ENCODE data around the gene CHP1.

DNA sequence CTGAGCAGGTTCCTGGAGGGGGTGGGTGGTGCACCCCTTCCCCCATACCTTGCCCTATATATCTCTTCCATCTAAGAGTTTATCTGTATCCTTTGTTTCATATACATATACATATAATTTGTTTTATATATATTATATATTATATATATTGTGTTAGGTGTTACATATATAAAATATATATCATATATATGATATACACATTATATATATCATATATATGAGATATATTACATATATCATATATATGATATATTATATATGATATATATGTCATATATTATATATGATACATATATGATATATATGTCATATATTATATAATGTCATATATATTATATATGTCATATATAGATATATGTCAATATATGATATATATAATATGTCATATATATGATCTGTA, 31.6 kb upstream of the CHP1 start:
- TF ChIP-seq, protein P1, sequence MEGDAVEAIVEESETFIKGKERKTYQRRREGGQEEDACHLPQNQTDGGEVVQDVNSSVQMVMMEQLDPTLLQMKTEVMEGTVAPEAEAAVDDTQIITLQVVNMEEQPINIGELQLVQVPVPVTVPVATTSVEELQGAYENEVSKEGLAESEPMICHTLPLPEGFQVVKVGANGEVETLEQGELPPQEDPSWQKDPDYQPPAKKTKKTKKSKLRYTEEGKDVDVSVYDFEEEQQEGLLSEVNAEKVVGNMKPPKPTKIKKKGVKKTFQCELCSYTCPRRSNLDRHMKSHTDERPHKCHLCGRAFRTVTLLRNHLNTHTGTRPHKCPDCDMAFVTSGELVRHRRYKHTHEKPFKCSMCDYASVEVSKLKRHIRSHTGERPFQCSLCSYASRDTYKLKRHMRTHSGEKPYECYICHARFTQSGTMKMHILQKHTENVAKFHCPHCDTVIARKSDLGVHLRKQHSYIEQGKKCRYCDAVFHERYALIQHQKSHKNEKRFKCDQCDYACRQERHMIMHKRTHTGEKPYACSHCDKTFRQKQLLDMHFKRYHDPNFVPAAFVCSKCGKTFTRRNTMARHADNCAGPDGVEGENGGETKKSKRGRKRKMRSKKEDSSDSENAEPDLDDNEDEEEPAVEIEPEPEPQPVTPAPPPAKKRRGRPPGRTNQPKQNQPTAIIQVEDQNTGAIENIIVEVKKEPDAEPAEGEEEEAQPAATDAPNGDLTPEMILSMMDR (conservative IDR thresholded peaks at IDR 0.05; ENCODE audit: low read length): no peak
- TF ChIP-seq EZH2phosphoT487 (IDR thresholded peaks at IDR 0.05; ENCODE audit: borderline replicate concordance): no peak
